Natural killer cell (primary cell): ENCODE measurements around the gene PEX5L. TPM values are rescaled to one million over a fixed set of nuclear protein-coding genes. Genes with fewer than 3 reads are reported as not detected.

ENCODE experiments used
- ATAC-seq, 3 donors: fragments of 150-1000 bp in 2 of 3; fragments of 200-7000 bp in 1 of 3; cut with Tn5 transposase; 1 replicate in 1 of 3; 2 replicates in 2 of 3; pipeline ENCODE4 v1.10.0; 2021; ENCODE audit warnings: mild to moderate bottlenecking in 2 of 3, moderate library complexity in 2 of 3
- DNase-seq, 2 donors: peaks; one replicate each; pipeline versions ENCODE4 v3.0.0 to v3.0.0-alpha.2; 2013 to 2021; ENCODE audit warnings: mixed read lengths in 1 of 2
- H3K27ac ChIP-seq: one replicate; pipeline ENCODE4 v1.5.1; 2013; ENCODE audit warnings: mild to moderate bottlenecking, low read length
- H3K27me3 ChIP-seq: one replicate; pipeline ENCODE4 v1.6.1; 2013; ENCODE audit warnings: low read length; ENCODE audit not compliant: control insufficient read depth, insufficient read depth
- H3K36me3 ChIP-seq: one replicate; pipeline ENCODE4 v1.6.1; 2013; ENCODE audit warnings: low read length; ENCODE audit not compliant: control insufficient read depth, insufficient read depth
- H3K4me1 ChIP-seq: one replicate; pipeline ENCODE4 v1.6.1; 2013; ENCODE audit warnings: low read length; ENCODE audit not compliant: control insufficient read depth, insufficient read depth
- H3K4me3 ChIP-seq: one replicate; pipeline ENCODE4 v1.5.1; 2013; ENCODE audit warnings: low read length
- H3K9me3 ChIP-seq: one replicate; pipeline ENCODE4 v1.6.1; 2013; ENCODE audit warnings: low read length; ENCODE audit not compliant: control insufficient read depth, insufficient read depth
- H3K27ac Mint-ChIP-seq, 2 donors: one replicate each; pipeline ENCODE4 v1.8.0; 2022; ENCODE audit warnings: mild to moderate bottlenecking in 2 of 2, mixed read lengths in 2 of 2, moderate library complexity in 1 of 2
- H3K27me3 Mint-ChIP-seq, 2 donors: one replicate each; pipeline ENCODE4 v1.8.0; 2022; ENCODE audit warnings: low read depth in 2 of 2, mixed read lengths in 2 of 2
- H3K36me3 Mint-ChIP-seq: one replicate; pipeline ENCODE4 v1.8.0; 2022; ENCODE audit warnings: mixed read lengths
- H3K4me1 Mint-ChIP-seq, 2 donors: one replicate each; pipeline ENCODE4 v1.8.0; 2022; ENCODE audit warnings: mixed read lengths in 2 of 2
- H3K4me3 Mint-ChIP-seq: one replicate; pipeline ENCODE4 v1.8.0; 2022; ENCODE audit warnings: mild to moderate bottlenecking, moderate library complexity, mixed read lengths
- H3K9me3 Mint-ChIP-seq, 2 donors: one replicate each; pipeline ENCODE4 v1.8.0; 2022; ENCODE audit warnings: mixed read lengths in 2 of 2
- CTCF ChIP-seq: fragments of 200-600 bp; IDR thresholded peaks from one replicate; pipeline ENCODE4 v1.8.0; 2022; ENCODE audit warnings: antibody characterized with exemption
- WGBS: methylation state at CpG from one replicate; pipeline ENCODE4 v1.1.7; 2013; ENCODE audit warnings: missing lambda C conversion rate; ENCODE audit not compliant: insufficient coverage; 5-methylcytosine and 5-hydroxymethylcytosine counted together
- intact Hi-C: fragments of 100-400 bp; cut with micrococcal nuclease; formaldehyde crosslinking; loops from one replicate; pipeline ENCODE4 v1.14.2; 2022
- total RNA-seq, 4 donors: library from RNA; stranded (reverse); fragments of 120-200 nt in 1 of 4; gene quantifications; one replicate each; pipeline versions ENCODE4 v1.2.3 to v1.2.4, GENCODE V29; 2013 to 2022

The PEX5L gene
- total RNA-seq, 3 donors from 2014 or later (not counting 1 experiment from before 2014, with no cell fraction given) = not detected

- Histone ChIP-seq H3K4me3 (no peak overlapping the region), H3K27me3 (no peaks in the 10 kb centered on the region), H3K9me3 (no peaks in the 10 kb centered on the region), H3K27ac (no peak overlapping the region), H3K36me3 (peaks cover 9% of the 10 kb centered on the region), H3K4me1 (no peaks in the 10 kb centered on the region)
- Mint-ChIP-seq H3K36me3 (no peaks in the 10 kb centered on the region), H3K4me1 (no peaks in the 10 kb centered on the region), H3K27me3 (no peaks in the 10 kb centered on the region), H3K4me3 (no peak overlapping the region), H3K27ac (no peak overlapping the region), H3K9me3 (no peaks in the 10 kb centered on the region)
- 99% methylated on average over 3 of the region's 4 CpGs for WGBS
- ATAC-seq (no peak), DNase-seq (no peak)
- intact Hi-C loops = no loop called here
- no peak for TF ChIP-seq CTCF
Measured at GRCh38 chr3:179745079-179745478, 291.7 kb downstream of the PEX5L start.
